ENCODE measurements around the gene CERS6.

DNA sequence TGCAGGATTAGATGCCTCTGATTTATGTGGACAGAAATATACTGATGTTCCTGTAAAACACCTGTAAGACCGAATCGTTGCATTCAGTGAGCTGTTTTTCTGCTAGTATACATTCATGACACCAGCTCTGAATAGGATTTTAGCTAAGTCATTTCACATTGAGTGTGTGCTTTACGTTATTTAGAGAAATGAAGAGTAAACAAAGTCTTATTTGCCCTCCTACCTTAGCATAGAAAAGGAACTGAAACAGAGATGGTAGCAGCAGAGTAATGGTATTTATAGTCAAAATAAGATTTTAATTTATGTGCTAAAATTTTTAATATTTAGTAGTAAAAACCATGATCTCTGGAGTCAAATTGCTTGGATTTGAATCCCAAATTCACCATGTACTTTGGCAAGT is 168.0 kb downstream of the CERS6 start:
- TF ChIP-seq, protein P1, sequence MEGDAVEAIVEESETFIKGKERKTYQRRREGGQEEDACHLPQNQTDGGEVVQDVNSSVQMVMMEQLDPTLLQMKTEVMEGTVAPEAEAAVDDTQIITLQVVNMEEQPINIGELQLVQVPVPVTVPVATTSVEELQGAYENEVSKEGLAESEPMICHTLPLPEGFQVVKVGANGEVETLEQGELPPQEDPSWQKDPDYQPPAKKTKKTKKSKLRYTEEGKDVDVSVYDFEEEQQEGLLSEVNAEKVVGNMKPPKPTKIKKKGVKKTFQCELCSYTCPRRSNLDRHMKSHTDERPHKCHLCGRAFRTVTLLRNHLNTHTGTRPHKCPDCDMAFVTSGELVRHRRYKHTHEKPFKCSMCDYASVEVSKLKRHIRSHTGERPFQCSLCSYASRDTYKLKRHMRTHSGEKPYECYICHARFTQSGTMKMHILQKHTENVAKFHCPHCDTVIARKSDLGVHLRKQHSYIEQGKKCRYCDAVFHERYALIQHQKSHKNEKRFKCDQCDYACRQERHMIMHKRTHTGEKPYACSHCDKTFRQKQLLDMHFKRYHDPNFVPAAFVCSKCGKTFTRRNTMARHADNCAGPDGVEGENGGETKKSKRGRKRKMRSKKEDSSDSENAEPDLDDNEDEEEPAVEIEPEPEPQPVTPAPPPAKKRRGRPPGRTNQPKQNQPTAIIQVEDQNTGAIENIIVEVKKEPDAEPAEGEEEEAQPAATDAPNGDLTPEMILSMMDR (optimal IDR thresholded peaks at IDR 0.05 in 1 of 3, IDR thresholded peaks at IDR 0.05 in 1 of 3, conservative IDR thresholded peaks at IDR 0.05 in 1 of 3; ENCODE audit: extremely low read depth in 1 of 3, insufficient read depth in 2 of 3, low read length in 3 of 3), result no peak
- TF ChIP-seq EZH2 (IDR thresholded peaks at IDR 0.05; ENCODE audit: low read length), result no peak
